Glutamatergic neuron (in vitro differentiated cells): ENCODE results near the gene WDR20. TPM values are rescaled to one million over a fixed set of nuclear protein-coding genes. Genes with fewer than 3 reads are reported as not detected.

ENCODE experiments used
- DNase-seq: peaks from one replicate; pipeline ENCODE4 v3.0.0; 2022
- H3K27ac Mint-ChIP-seq: one replicate; pipeline ENCODE4 v1.8.0; 2020; ENCODE audit warnings: mild to moderate bottlenecking, mixed read lengths, inconsistent platforms; ENCODE audit not compliant: unreplicated experiment
- H3K27me3 Mint-ChIP-seq: one replicate; pipeline ENCODE4 v1.8.0; 2020; ENCODE audit warnings: mild to moderate bottlenecking, moderate library complexity, mixed read lengths, inconsistent platforms; ENCODE audit not compliant: unreplicated experiment
- H3K36me3 Mint-ChIP-seq: one replicate; pipeline ENCODE4 v1.8.0; 2020; ENCODE audit warnings: mild to moderate bottlenecking, mixed read lengths, inconsistent platforms; ENCODE audit not compliant: unreplicated experiment
- H3K4me1 Mint-ChIP-seq: one replicate; pipeline ENCODE4 v1.8.0; 2020; ENCODE audit warnings: mild to moderate bottlenecking, low read depth, mixed read lengths, inconsistent platforms; ENCODE audit not compliant: unreplicated experiment
- H3K4me3 Mint-ChIP-seq: one replicate; pipeline ENCODE4 v1.8.0; 2020; ENCODE audit warnings: mild to moderate bottlenecking, mixed read lengths, inconsistent platforms; ENCODE audit not compliant: unreplicated experiment
- H3K9me3 Mint-ChIP-seq: one replicate; pipeline ENCODE4 v1.8.0; 2020; ENCODE audit warnings: mild to moderate bottlenecking, moderate library complexity, mixed read lengths, inconsistent platforms; ENCODE audit not compliant: unreplicated experiment
- CTCF ChIP-seq: fragments of 200-600 bp; sonication (generic); IDR thresholded peaks from one replicate; pipeline ENCODE4 v1.5.0; 2021; ENCODE audit not compliant: partially characterized antibody, unreplicated experiment
- total RNA-seq: library from RNA; stranded (reverse); fragmentation: NEBNext Ultra II Directional; extraction: Animal tissue kit (Norgen Biotek cat#: 25700); gene quantifications from one replicate; pipeline ENCODE4 v1.2.1, GENCODE V29; 2021; ENCODE audit not compliant: unreplicated experiment

WDR20 gene
- total RNA-seq, 1 donor from 2014 or later: 38.1 TPM

- Mint-ChIP-seq H3K27ac (no peak overlapping the region), H3K9me3 (no peaks in the 10 kb centered on the region), H3K27me3 (peaks cover 2% of the 10 kb centered on the region), H3K4me3 (no peak overlapping the region), H3K36me3 (no peaks in the 10 kb centered on the region), H3K4me1 (no peaks in the 10 kb centered on the region)
- no peak for DNase-seq
- no peak for TF ChIP-seq CTCF
Observed at GRCh38 chr14:102250636-102251035, 110.9 kb downstream of the WDR20 start.

GRCh38 chr14:102251161-102251560, 111.5 kb downstream of the WDR20 start:
- Mint-ChIP-seq H3K36me3 (no peaks in the 10 kb centered on the region), H3K27me3 (peaks cover 2% of the 10 kb centered on the region), H3K4me1 (no peaks in the 10 kb centered on the region), H3K27ac (no peak overlapping the region), H3K4me3 (no peak overlapping the region), H3K9me3 (no peaks in the 10 kb centered on the region)
- no peak for DNase-seq
- no peak for TF ChIP-seq CTCF

- DNase-seq: no peak
- no peak for TF ChIP-seq CTCF
- Mint-ChIP-seq H3K9me3 (peaks cover 2% of the 10 kb centered on the region), H3K27ac (no peak overlapping the region), H3K4me3 (no peak overlapping the region), H3K4me1 (no peaks in the 10 kb centered on the region), H3K27me3 (peaks cover 2% of the 10 kb centered on the region), H3K36me3 (peaks cover 2% of the 10 kb centered on the region)
Observed at GRCh38 chr14:102252834-102253801, 113.4 kb downstream of the WDR20 start.

- DNase-seq: no peak
- peaks cover 6% of the 10 kb centered on the region for H3K36me3 Mint-ChIP-seq
Observed at GRCh38 chr14:102255401-102256190, 115.9 kb downstream of the WDR20 start.

More at GRCh38 chr14:102255401-102256190, 115.9 kb downstream of the WDR20 start:
- Mint-ChIP-seq H3K9me3 (peaks cover 2% of the 10 kb centered on the region), H3K4me1 (no peaks in the 10 kb centered on the region), H3K27me3 (peaks cover 2% of the 10 kb centered on the region), H3K4me3 (no peak overlapping the region), H3K27ac (no peak overlapping the region)
- no peak for TF ChIP-seq CTCF
